ENCODE data around the gene KRTAP19-8.

DNA sequence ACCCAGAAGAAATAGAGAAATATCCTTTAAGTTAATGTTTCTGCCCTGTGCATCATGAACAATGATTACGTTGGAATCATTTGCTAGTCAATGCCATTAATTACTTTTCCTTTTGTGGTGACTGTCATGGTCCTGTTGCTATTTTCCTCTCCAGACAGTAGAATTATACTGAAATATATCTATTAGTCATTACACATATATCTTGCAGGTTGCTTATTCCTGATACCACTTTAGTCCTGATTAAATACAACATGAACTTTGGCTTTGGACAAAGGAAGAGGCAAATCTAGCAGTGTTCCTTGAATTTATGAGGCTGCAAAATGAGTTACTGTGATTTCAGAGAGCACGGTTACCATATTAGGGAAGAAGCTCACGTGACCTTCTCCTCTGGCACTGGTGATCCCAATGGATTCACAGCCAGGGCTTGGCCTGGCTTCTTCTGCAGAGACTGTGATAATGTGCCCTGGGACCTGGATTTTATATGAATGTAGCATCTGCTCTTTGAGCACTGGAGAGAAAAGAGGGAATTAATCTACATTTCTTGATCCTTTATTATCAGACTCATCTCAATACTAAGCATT, 12.4 kb upstream of the KRTAP19-8 start:
- TF ChIP-seq, protein P1, sequence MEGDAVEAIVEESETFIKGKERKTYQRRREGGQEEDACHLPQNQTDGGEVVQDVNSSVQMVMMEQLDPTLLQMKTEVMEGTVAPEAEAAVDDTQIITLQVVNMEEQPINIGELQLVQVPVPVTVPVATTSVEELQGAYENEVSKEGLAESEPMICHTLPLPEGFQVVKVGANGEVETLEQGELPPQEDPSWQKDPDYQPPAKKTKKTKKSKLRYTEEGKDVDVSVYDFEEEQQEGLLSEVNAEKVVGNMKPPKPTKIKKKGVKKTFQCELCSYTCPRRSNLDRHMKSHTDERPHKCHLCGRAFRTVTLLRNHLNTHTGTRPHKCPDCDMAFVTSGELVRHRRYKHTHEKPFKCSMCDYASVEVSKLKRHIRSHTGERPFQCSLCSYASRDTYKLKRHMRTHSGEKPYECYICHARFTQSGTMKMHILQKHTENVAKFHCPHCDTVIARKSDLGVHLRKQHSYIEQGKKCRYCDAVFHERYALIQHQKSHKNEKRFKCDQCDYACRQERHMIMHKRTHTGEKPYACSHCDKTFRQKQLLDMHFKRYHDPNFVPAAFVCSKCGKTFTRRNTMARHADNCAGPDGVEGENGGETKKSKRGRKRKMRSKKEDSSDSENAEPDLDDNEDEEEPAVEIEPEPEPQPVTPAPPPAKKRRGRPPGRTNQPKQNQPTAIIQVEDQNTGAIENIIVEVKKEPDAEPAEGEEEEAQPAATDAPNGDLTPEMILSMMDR (IDR thresholded peaks at IDR 0.05) = no peak
- no peak for TF ChIP-seq EP300 (IDR thresholded peaks at IDR 0.05)
- no peak for TF ChIP-seq POLR2A (IDR thresholded peaks at IDR 0.05)

Measured in ovary (tissue), 3 donors.